GM12878 (cell line): ENCODE data around the gene GALNTL6. TPM values are rescaled to one million over a fixed set of nuclear protein-coding genes. Genes with fewer than 3 reads are reported as not detected.

ENCODE experiments used
- BMI1 ChIP-seq: fragments of 450-650 bp; IDR thresholded peaks from 2 replicates; pipeline ENCODE4 v1.6.1; 2016; ENCODE audit warnings: mild to moderate bottlenecking, moderate library complexity, borderline replicate concordance
- BRCA1 ChIP-seq: IDR thresholded peaks from 2 replicates; pipeline ENCODE4 v1.6.1; 2011; ENCODE audit warnings: low read depth, low read length, improper control_type of control experiment
- CBX3 ChIP-seq: fragments of 200-600 bp; sonication (generic); IDR thresholded peaks from 2 replicates; pipeline ENCODE4 v1.6.1; 2016; ENCODE audit warnings: low read depth, borderline replicate concordance
- CHD2 ChIP-seq: IDR thresholded peaks from 2 replicates; pipeline ENCODE4 v1.6.1; 2011; ENCODE audit warnings: low read depth, low read length, improper control_type of control experiment, borderline replicate concordance
- CREM ChIP-seq: IDR thresholded peaks from 2 replicates; pipeline ENCODE4 v1.6.1; 2014; ENCODE audit warnings: antibody characterized with exemption, low read depth
- FOS ChIP-seq: IDR thresholded peaks from 3 replicates; pipeline ENCODE4 v1.6.1; 2011; ENCODE audit warnings: borderline replicate concordance; ENCODE audit not compliant: insufficient read length; ENCODE audit errors: extremely low read depth
- FOXM1 ChIP-seq: IDR thresholded peaks from 2 replicates; pipeline ENCODE4 v1.6.1; 2012; ENCODE audit warnings: low read depth, mild to moderate bottlenecking, inconsistent platforms, low read length, moderate library complexity
- GABPA ChIP-seq: IDR thresholded peaks from 2 replicates; pipeline ENCODE4 v1.6.1; 2014; ENCODE audit warnings: antibody characterized with exemption, low read depth, mild to moderate bottlenecking, inconsistent platforms
- HDAC6 ChIP-seq: fragments of 200-600 bp; sonication (generic); IDR thresholded peaks from one replicate; pipeline ENCODE4 v1.8.0; 2017; ENCODE audit warnings: antibody characterized with exemption; ENCODE audit not compliant: unreplicated experiment
- MYC ChIP-seq: IDR thresholded peaks from 2 replicates; pipeline ENCODE4 v1.6.1; 2011; ENCODE audit warnings: mild to moderate bottlenecking, low read length, moderate library complexity, inconsistent platforms; ENCODE audit not compliant: insufficient read depth, insufficient replicate concordance, insufficient read length, severe bottlenecking
- NFIC ChIP-seq: IDR thresholded peaks from 2 replicates; pipeline ENCODE4 v1.6.1; 2012; ENCODE audit warnings: low read depth, mild to moderate bottlenecking, inconsistent platforms, low read length, moderate library complexity
- NFXL1 ChIP-seq: fragments of 450-650 bp; IDR thresholded peaks from 2 replicates; pipeline ENCODE4 v1.6.1; 2017; ENCODE audit warnings: antibody characterized with exemption, mild to moderate bottlenecking, borderline replicate concordance
- NFYA ChIP-seq: IDR thresholded peaks from 2 replicates; pipeline ENCODE4 v1.6.1; 2011; ENCODE audit warnings: low read depth, mild to moderate bottlenecking, low read length, improper control_type of control experiment, borderline replicate concordance
- NR2C1 ChIP-seq: fragments of 450-650 bp; IDR thresholded peaks from 2 replicates; pipeline ENCODE4 v1.6.1; 2017; ENCODE audit warnings: antibody characterized with exemption, mild to moderate bottlenecking, moderate library complexity
- POLR2AphosphoS2 ChIP-seq: IDR thresholded peaks from 2 replicates; pipeline ENCODE4 v1.6.1; 2011; ENCODE audit warnings: low read depth, mild to moderate bottlenecking, low read length, improper control_type of control experiment, moderate library complexity
- SREBF1 ChIP-seq: IDR thresholded peaks from 2 replicates; pipeline ENCODE4 v1.6.1; 2012; ENCODE audit warnings: mild to moderate bottlenecking, low read length
- STAT1 ChIP-seq: fragments of 450-650 bp; conservative IDR thresholded peaks from 2 replicates; pipeline ENCODE4 v1.6.1; 2014; ENCODE audit warnings: antibody characterized with exemption, mild to moderate bottlenecking
- TAF1 ChIP-seq: IDR thresholded peaks from 2 replicates; pipeline ENCODE4 v1.6.1; 2011; ENCODE audit warnings: mild to moderate bottlenecking, low read depth, low read length, borderline replicate concordance
- WRNIP1 ChIP-seq: IDR thresholded peaks from 2 replicates; pipeline ENCODE4 v1.6.1; 2011; ENCODE audit warnings: low read depth, low read length, improper control_type of control experiment, borderline replicate concordance
- ZNF207 ChIP-seq: fragments of 450-650 bp; IDR thresholded peaks from 2 replicates; pipeline ENCODE4 v1.6.1; 2014; ENCODE audit warnings: antibody characterized with exemption, mild to moderate bottlenecking, borderline replicate concordance
- ZNF24 ChIP-seq: fragments of 450-650 bp; IDR thresholded peaks from 2 replicates; pipeline ENCODE4 v1.6.1; 2017; ENCODE audit warnings: antibody characterized with exemption, mild to moderate bottlenecking
- polyA plus RNA-seq, 11 experiments: library from polyadenylated mRNA; depleted of rRNA in 4 of 11; unstranded in 6 of 11; stranded (reverse) in 5 of 11; fragments of >200 nt; fragmentation: Nextera tagmentation in 4 of 11; fragmentation: Illumina TruSeq in 1 of 11; extraction: Ambion mirVana in 4 of 11; extraction: Trizol in 1 of 11; gene quantifications; 1 replicate in 1 of 11; 2 replicates in 10 of 11; pipeline versions ENCODE4 v1.2.1 to v1.2.3, GENCODE V29; 2011 to 2016; ENCODE audit warnings: inconsistent platforms in 2 of 11, missing spikeins in 2 of 11, low read depth in 1 of 11
- total RNA-seq, 4 experiments: library from RNA; depleted of rRNA in 3 of 4; stranded (reverse); fragments of >200 nt in 3 of 4; fragmentation: Illumina TruSeq in 1 of 4; extraction: Trizol in 1 of 4; gene quantifications; 2 replicates each; pipeline versions ENCODE4 v1.2.1 to v1.2.3, GENCODE V29; 2013 to 2021
- TF ChIP-seq, protein P1 (sequence below): fragments of 450-650 bp; IDR thresholded peaks from 2 replicates; pipeline ENCODE4 v1.6.1; 2016; ENCODE audit warnings: mild to moderate bottlenecking
- TF ChIP-seq, protein P2 (sequence below): fragments of 450-650 bp; formaldehyde crosslinking; IDR thresholded peaks from 2 replicates; pipeline ENCODE4 v1.5.0; 2022; ENCODE audit warnings: mild to moderate bottlenecking, missing genetic modification characterization

Gene GALNTL6
- total and polyA plus RNA-seq, 10 of the 15 experiments (the other 5 are each of a cell fraction or from before 2014, with no cell fraction given): 0.01 to 0.29 TPM; not detected in 8

DNA sequence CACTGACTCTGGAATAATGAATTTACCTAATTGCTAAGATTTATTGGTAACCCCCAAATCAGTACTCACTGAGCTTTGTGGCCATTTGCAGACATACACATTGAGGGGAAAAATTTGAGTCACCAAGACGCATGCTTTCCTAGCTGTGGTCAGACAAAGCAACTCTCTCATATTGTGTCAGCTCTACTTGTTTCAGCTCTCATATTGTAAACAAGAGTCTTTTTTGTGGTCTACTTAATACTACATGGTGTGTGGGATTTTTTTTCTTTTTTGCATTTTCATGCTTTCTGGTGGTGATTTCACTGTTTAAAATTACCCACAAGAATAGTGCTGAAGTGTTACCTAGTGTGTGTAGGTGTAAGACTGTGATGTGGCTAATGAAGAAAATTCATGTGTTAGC, 927.2 kb downstream of the GALNTL6 start (continued):
- TF ChIP-seq ZNF207 (no peak), BRCA1 (no peak), FOXM1 (peak; percentile 48; the same call in 1 of the 2 replicates), NR2C1 (no peak), ZNF24 (no peak), HDAC6 (no peak), CBX3 (no peak), WRNIP1 (no peak), POLR2AphosphoS2 (no peak), GABPA (no peak), FOS (no peak), STAT1 (no peak), NFXL1 (no peak), NFYA (no peak), MYC (no peak), CHD2 (no peak), SREBF1 (no peak), BMI1 (peak; percentile 20; the same call in 1 of the 2 replicates), CREM (peak; percentile 54; the same call in 1 of the 2 replicates), TAF1 (no peak), NFIC (peak; percentile 74)
- TF ChIP-seq, protein P1, sequence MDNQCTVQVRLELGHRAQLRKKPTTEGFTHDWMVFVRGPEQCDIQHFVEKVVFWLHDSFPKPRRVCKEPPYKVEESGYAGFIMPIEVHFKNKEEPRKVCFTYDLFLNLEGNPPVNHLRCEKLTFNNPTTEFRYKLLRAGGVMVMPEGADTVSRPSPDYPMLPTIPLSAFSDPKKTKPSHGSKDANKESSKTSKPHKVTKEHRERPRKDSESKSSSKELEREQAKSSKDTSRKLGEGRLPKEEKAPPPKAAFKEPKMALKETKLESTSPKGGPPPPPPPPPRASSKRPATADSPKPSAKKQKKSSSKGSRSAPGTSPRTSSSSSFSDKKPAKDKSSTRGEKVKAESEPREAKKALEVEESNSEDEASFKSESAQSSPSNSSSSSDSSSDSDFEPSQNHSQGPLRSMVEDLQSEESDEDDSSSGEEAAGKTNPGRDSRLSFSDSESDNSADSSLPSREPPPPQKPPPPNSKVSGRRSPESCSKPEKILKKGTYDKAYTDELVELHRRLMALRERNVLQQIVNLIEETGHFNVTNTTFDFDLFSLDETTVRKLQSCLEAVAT: no peak
- TF ChIP-seq, protein P2, sequence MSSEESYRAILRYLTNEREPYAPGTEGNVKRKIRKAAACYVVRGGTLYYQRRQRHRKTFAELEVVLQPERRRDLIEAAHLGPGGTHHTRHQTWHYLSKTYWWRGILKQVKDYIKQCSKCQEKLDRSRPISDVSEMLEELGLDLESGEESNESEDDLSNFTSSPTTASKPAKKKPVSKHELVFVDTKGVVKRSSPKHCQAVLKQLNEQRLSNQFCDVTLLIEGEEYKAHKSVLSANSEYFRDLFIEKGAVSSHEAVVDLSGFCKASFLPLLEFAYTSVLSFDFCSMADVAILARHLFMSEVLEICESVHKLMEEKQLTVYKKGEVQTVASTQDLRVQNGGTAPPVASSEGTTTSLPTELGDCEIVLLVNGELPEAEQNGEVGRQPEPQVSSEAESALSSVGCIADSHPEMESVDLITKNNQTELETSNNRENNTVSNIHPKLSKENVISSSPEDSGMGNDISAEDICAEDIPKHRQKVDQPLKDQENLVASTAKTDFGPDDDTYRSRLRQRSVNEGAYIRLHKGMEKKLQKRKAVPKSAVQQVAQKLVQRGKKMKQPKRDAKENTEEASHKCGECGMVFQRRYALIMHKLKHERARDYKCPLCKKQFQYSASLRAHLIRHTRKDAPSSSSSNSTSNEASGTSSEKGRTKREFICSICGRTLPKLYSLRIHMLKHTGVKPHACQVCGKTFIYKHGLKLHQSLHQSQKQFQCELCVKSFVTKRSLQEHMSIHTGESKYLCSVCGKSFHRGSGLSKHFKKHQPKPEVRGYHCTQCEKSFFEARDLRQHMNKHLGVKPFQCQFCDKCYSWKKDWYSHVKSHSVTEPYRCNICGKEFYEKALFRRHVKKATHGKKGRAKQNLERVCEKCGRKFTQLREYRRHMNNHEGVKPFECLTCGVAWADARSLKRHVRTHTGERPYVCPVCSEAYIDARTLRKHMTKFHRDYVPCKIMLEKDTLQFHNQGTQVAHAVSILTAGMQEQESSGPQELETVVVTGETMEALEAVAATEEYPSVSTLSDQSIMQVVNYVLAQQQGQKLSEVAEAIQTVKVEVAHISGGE (CRISPR knock-in tag): no peak
